Measurements from ENCODE around the gene SUPT4H1.
A peak's percentile ranks its signal among the peaks of the same experiment; 100 is the strongest.

Gene SUPT4H1

GRCh38 chr17:58325976-58326468, 26.0 kb downstream of the SUPT4H1 start:
- Histone ChIP-seq H3K9ac (peak overlapping the region in 8 of 11 experiments; percentile 93 to 100 (median 98); a peak in 16 of 22 replicates), H3K27ac (peak overlapping the region in 8 of 11 experiments; percentile 31 to 100 (median 96); a peak in 15 of 22 replicates), H3K4me1 (peaks cover 51 to 87% (median 78%) of the 10 kb centered on the region in 10 experiments), H3K4me2 (peak overlapping the region; percentile 94 to 100 (median 98)), H3K36me3 (peaks cover 10 to 41% (median 30%) of the 10 kb centered on the region in 11 experiments), H3K27me3 (peaks cover 0 to 23% (median 11%) of the 10 kb centered on the region in 11 experiments; a peak in 10 of 22 replicates), H3K9me3 (replicated peaks in 1 of 11) (peaks cover 0 to 10% (median 5%) of the 10 kb centered on the region in 11 experiments; a peak in 10 of 22 replicates), H3K4me3 (peak overlapping the region in 7 of 10 experiments; percentile 86 to 99 (median 99); a peak in 11 of 20 replicates), H4K20me1 (peaks cover 36 to 83% (median 49%) of the 10 kb centered on the region in 11 experiments)
- TF ChIP-seq Cebpa-rat (IDR thresholded peaks at IDR 0.05) = no peak

- H3K9me3 ChIP-seq (replicated peaks in 1 of 11) = peaks cover 0 to 3% (median 0%) of the 10 kb centered on the region in 11 experiments; a peak in 4 of 22 replicates
- H3K36me3 ChIP-seq = peaks cover 2 to 41% (median 28%) of the 10 kb centered on the region in 11 experiments
- H3K27me3 ChIP-seq = peaks cover 0 to 23% (median 11%) of the 10 kb centered on the region in 11 experiments; a peak in 10 of 22 replicates
- no peak for TF ChIP-seq Cebpa-rat (IDR thresholded peaks at IDR 0.05)
- peak overlapping the region in 6 of 11 experiments; percentile 59 to 100 (median 96); a peak in 9 of 22 replicates for H3K27ac ChIP-seq
- peak overlapping the region; percentile 94 to 100 (median 98) for H3K4me2 ChIP-seq
- H3K9ac ChIP-seq = peak overlapping the region in 8 of 11 experiments; percentile 93 to 100 (median 98); a peak in 16 of 22 replicates
- peak overlapping the region in 9 of 10 experiments; percentile 50 to 99 (median 98); a peak in 17 of 20 replicates for H3K4me3 ChIP-seq
- H3K4me1 ChIP-seq = peaks cover 51 to 87% (median 78%) of the 10 kb centered on the region in 10 experiments
- peaks cover 29 to 75% (median 42%) of the 10 kb centered on the region in 11 experiments for H4K20me1 ChIP-seq
Observed at GRCh38 chr17:58325289-58325726, 26.7 kb downstream of the SUPT4H1 start.

- no peak for TF ChIP-seq Cebpa-rat (IDR thresholded peaks at IDR 0.05)
- Histone ChIP-seq H3K27ac (peak overlapping the region in 9 of 11 experiments; percentile 26 to 99 (median 64); a peak in 17 of 22 replicates), H3K27me3 (peaks cover 0 to 23% (median 11%) of the 10 kb centered on the region in 11 experiments; a peak in 10 of 22 replicates), H3K4me2 (peak overlapping the region; percentile 94 to 100 (median 98)), H3K9me3 (replicated peaks in 1 of 11) (no peaks in the 10 kb centered on the region), H4K20me1 (peaks cover 22 to 69% (median 35%) of the 10 kb centered on the region in 11 experiments), H3K4me1 (peaks cover 51 to 86% (median 75%) of the 10 kb centered on the region in 10 experiments), H3K4me3 (peak overlapping the region; percentile 50 to 99 (median 92)), H3K36me3 (peaks cover 0 to 42% (median 26%) of the 10 kb centered on the region in 11 experiments; a peak in 16 of 22 replicates), H3K9ac (peak overlapping the region; percentile 23 to 100 (median 97))
Observed at GRCh38 chr17:58324409-58325288, 27.4 kb downstream of the SUPT4H1 start.

DNA sequence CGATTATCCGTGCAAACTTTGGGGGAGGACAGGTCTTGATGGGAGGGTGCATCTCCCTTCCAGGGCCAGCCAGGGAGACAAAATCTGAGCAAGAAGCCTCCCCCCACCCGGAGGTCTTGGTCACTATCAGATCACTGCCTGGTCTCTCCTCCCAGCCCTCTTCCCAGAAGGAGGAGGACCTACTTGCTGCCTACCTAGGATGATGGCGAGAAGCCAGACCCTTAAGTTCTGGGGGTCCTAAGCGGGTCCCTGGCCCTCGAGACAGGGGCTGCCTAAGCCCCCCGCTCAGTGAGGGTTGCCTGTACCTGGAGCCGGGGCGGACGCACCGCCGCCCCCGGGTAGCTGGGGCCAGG, 28.0 kb downstream of the SUPT4H1 start:
- TF ChIP-seq Cebpa-rat (IDR thresholded peaks at IDR 0.05) = no peak
- no peaks in the 10 kb centered on the region for H3K9me3 ChIP-seq (replicated peaks in 1 of 11)
- peak overlapping the region in 9 of 11 experiments; percentile 26 to 99 (median 64); a peak in 16 of 22 replicates for H3K27ac ChIP-seq
- H3K9ac ChIP-seq = peak overlapping the region; percentile 23 to 100 (median 97); a peak in 21 of 22 replicates
- H3K4me3 ChIP-seq = peak overlapping the region; percentile 50 to 99 (median 92)
- peaks cover 48 to 80% (median 75%) of the 10 kb centered on the region in 10 experiments for H3K4me1 ChIP-seq
- H3K4me2 ChIP-seq = peak overlapping the region; percentile 94 to 100 (median 98)
- peaks cover 0 to 48% (median 30%) of the 10 kb centered on the region in 11 experiments; a peak in 17 of 22 replicates for H3K36me3 ChIP-seq
- H3K27me3 ChIP-seq = peaks cover 0 to 23% (median 11%) of the 10 kb centered on the region in 11 experiments; a peak in 10 of 22 replicates
- H4K20me1 ChIP-seq = peaks cover 18 to 71% (median 32%) of the 10 kb centered on the region in 11 experiments

DNA sequence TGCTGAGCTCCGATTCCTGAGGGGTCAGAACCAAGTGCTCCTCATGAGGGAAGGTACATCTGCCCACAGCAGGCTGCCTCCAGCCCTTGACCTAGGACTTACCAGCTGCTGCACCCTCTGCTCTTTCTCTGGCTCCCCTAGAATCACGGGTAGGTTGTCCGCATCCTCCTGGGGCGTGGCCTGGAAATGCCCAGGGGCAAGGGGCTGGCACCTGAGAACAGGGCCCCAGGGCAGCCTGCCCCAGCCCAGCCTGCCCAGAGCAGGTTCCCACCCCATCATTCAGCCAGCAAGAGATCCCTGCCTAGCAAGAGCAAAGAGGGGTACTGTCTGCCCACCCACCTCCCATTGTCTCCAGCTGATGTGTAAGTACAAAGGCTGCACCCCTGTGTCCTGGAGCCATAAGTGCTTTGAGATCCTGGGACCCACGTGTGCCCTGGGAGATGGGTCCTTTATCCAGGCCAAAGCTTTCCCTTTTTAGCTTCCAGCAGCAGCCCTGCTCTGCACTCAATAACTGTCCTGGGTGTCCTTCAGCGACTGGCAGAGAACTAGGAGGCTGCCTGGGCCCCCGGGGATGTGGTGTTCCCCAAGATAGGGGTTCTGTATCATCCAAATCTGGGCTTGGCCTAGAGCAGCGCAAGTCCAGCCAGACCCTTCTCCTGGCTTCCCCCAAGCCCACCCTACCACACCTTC, 28.5 kb downstream of the SUPT4H1 start:
- Histone ChIP-seq H3K4me2 (peak overlapping the region in 9 of 11 experiments; percentile 96 to 100 (median 98); a peak in 19 of 22 replicates), H3K27ac (peak overlapping the region in 6 of 11 experiments; percentile 63 to 99 (median 70); a peak in 7 of 22 replicates), H3K9ac (peak overlapping the region in 8 of 11 experiments; percentile 93 to 100 (median 98); a peak in 17 of 22 replicates), H3K4me3 (peak overlapping the region in 6 of 10 experiments; percentile 86 to 99 (median 99); a peak in 8 of 20 replicates), H3K4me1 (peaks cover 43 to 79% (median 73%) of the 10 kb centered on the region in 10 experiments), H3K36me3 (peaks cover 0 to 53% (median 30%) of the 10 kb centered on the region in 11 experiments; a peak in 17 of 22 replicates), H4K20me1 (peaks cover 13 to 71% (median 26%) of the 10 kb centered on the region in 11 experiments; a peak in 20 of 22 replicates), H3K9me3 (replicated peaks in 1 of 11) (no peaks in the 10 kb centered on the region), H3K27me3 (peaks cover 0 to 23% (median 11%) of the 10 kb centered on the region in 11 experiments; a peak in 10 of 22 replicates)
- TF ChIP-seq Cebpa-rat (IDR thresholded peaks at IDR 0.05) = no peak

- H3K9me3 ChIP-seq (replicated peaks in 1 of 11) = no peaks in the 10 kb centered on the region
- H4K20me1 ChIP-seq = peaks cover 5 to 69% (median 25%) of the 10 kb centered on the region in 11 experiments; a peak in 20 of 22 replicates
- TF ChIP-seq Cebpa-rat (IDR thresholded peaks at IDR 0.05) = no peak
- H3K36me3 ChIP-seq = peaks cover 0 to 59% (median 30%) of the 10 kb centered on the region in 11 experiments; a peak in 17 of 22 replicates
- H3K4me3 ChIP-seq = no peak overlapping the region
- peak overlapping the region in 1 of 11 experiments; percentile 99; a peak in 1 of 22 replicates for H3K9ac ChIP-seq
- peak overlapping the region in 2 of 11 experiments; percentile 5 to 32; a peak in 1 of 22 replicates for H3K27ac ChIP-seq
- peaks cover 0 to 23% (median 11%) of the 10 kb centered on the region in 11 experiments; a peak in 10 of 22 replicates for H3K27me3 ChIP-seq
- H3K4me2 ChIP-seq = peak overlapping the region in 6 of 11 experiments; percentile 97 to 100 (median 99); a peak in 7 of 22 replicates
- peaks cover 42 to 79% (median 72%) of the 10 kb centered on the region in 10 experiments for H3K4me1 ChIP-seq
Observed at GRCh38 chr17:58322581-58323185, 29.3 kb downstream of the SUPT4H1 start.
